GM18508 (cell line): Measurements from ENCODE around the gene RAPGEF6.
A peak's percentile ranks its signal among the peaks of the same experiment; 100 is the strongest.
"Not testable (repeated sequence)": the region's sequence is repeated elsewhere in the genome, so short reads cannot be mapped to it uniquely, and the experiment has no call there.

Experiments used
- ATAC-seq: cut with Tn5 transposase; IDR thresholded peaks from one replicate; pipeline ENCODE4 v1.9.1; 2021; ENCODE audit warnings: moderate number of reproducible peaks; ENCODE audit not compliant: insufficient read depth, unreplicated experiment

RAPGEF6 gene

GRCh38 chr5:131514316-131515283 is 120.4 kb downstream of the RAPGEF6 start:
- no peak for ATAC-seq

GRCh38 chr5:131513780-131514179 is 121.2 kb downstream of the RAPGEF6 start:
- no peak for ATAC-seq

GRCh38 chr5:131511934-131512333 is 123.1 kb downstream of the RAPGEF6 start:
- no peak for ATAC-seq

- ATAC-seq = no peak
Observed at GRCh38 chr5:131509801-131510200, 125.2 kb downstream of the RAPGEF6 start.

GRCh38 chr5:131505237-131505908 is 129.7 kb downstream of the RAPGEF6 start:
- ATAC-seq = no peak

- ATAC-seq = peak; percentile 79
Observed at GRCh38 chr5:131496400-131496713, 138.7 kb downstream of the RAPGEF6 start.

- ATAC-seq = no peak
Observed at GRCh38 chr5:131495536-131496399, 139.3 kb downstream of the RAPGEF6 start.

GRCh38 chr5:131491749-131492148 is 143.3 kb downstream of the RAPGEF6 start:
- no peak for ATAC-seq

- peak; percentile 87 for ATAC-seq
Observed at GRCh38 chr5:131488463-131488862, 146.6 kb downstream of the RAPGEF6 start.

- not testable (repeated sequence) for ATAC-seq
Observed at GRCh38 chr5:131487371-131487770, 147.7 kb downstream of the RAPGEF6 start.

- no peak for ATAC-seq
Observed at GRCh38 chr5:131482617-131483016, 152.4 kb downstream of the RAPGEF6 start.

- no peak for ATAC-seq
Observed at GRCh38 chr5:131481569-131481968, 153.5 kb downstream of the RAPGEF6 start.

- no peak for ATAC-seq
Observed at GRCh38 chr5:131475541-131475941, 159.5 kb downstream of the RAPGEF6 start.

- no peak for ATAC-seq
Observed at GRCh38 chr5:131473731-131474130, 161.3 kb downstream of the RAPGEF6 start.

GRCh38 chr5:131466171-131466766 is 168.8 kb downstream of the RAPGEF6 start:
- no peak for ATAC-seq

GRCh38 chr5:131463656-131464055 is 171.4 kb downstream of the RAPGEF6 start:
- no peak for ATAC-seq

GRCh38 chr5:131462454-131462853 is 172.6 kb downstream of the RAPGEF6 start:
- no peak for ATAC-seq

GRCh38 chr5:131461742-131462141 is 173.3 kb downstream of the RAPGEF6 start:
- ATAC-seq = no peak

GRCh38 chr5:131460867-131461572 is 174.0 kb downstream of the RAPGEF6 start:
- no peak for ATAC-seq

GRCh38 chr5:131460133-131460532 is 174.9 kb downstream of the RAPGEF6 start:
- no peak for ATAC-seq
